Neural cell (in vitro differentiated cells): ENCODE data around the gene MORC3. TPM values are rescaled to one million over a fixed set of nuclear protein-coding genes. Genes with fewer than 3 reads are reported as not detected.

ENCODE experiments used
- H2AFZ ChIP-seq: fragments of 200-600, 300-800 bp; sonication (generic), shearing (Covaris generic); 2 replicates; pipeline ENCODE4 v1.6.0; 2014; ENCODE audit warnings: low read depth, mild to moderate bottlenecking, antibody characterized with exemption, low read length, moderate library complexity
- H3F3A ChIP-seq: fragments of 200-600 bp; shearing (Covaris generic); 2 replicates; pipeline ENCODE4 v1.6.1; 2016; ENCODE audit warnings: mild to moderate bottlenecking, moderate library complexity, mixed read lengths, antibody characterized with exemption, low read length; ENCODE audit not compliant: insufficient read depth, poor library complexity, severe bottlenecking
- H3K27ac ChIP-seq: fragments of 200-600, 300-800 bp; sonication (generic), shearing (Covaris generic); 2 replicates; pipeline ENCODE4 v1.5.1; 2014; ENCODE audit warnings: mild to moderate bottlenecking, low read length, moderate library complexity
- H3K27me3 ChIP-seq: fragments of 300-800, 200-600 bp; sonication (generic), shearing (Covaris generic); 2 replicates; pipeline ENCODE4 v1.6.0; 2014; ENCODE audit warnings: mild to moderate bottlenecking, low read depth, low read length, moderate library complexity; ENCODE audit not compliant: insufficient read depth
- H3K36me3 ChIP-seq: fragments of 300-800, 200-600 bp; sonication (generic), shearing (Covaris generic); 2 replicates; pipeline ENCODE4 v1.5.1; 2014; ENCODE audit warnings: mild to moderate bottlenecking, antibody characterized with exemption, low read length, moderate library complexity; ENCODE audit not compliant: insufficient read depth
- H3K4me2 ChIP-seq: fragments of 300-800, 200-600 bp; sonication (generic), shearing (Covaris generic); 2 replicates; pipeline ENCODE4 v1.6.0; 2014; ENCODE audit warnings: mild to moderate bottlenecking, low read length
- H3K4me3 ChIP-seq: fragments of 300-800, 200-600 bp; sonication (generic), shearing (Covaris generic); 2 replicates; pipeline ENCODE4 v1.5.1; 2014; ENCODE audit warnings: mild to moderate bottlenecking, low read length, moderate library complexity
- H3K79me2 ChIP-seq: fragments of 200-600 bp; shearing (Covaris generic); replicated peaks from 2 replicates; pipeline ENCODE4 v1.6.0; 2014; ENCODE audit warnings: mild to moderate bottlenecking, low read length, moderate library complexity; ENCODE audit not compliant: insufficient read depth
- H3K9ac ChIP-seq: fragments of 300-800, 200-600 bp; sonication (generic), shearing (Covaris generic); 2 replicates; pipeline ENCODE4 v1.6.1; 2016; ENCODE audit warnings: mild to moderate bottlenecking, low read length, mixed read lengths
- H3K9me2 ChIP-seq: fragments of 200-600 bp; shearing (Covaris generic); 2 replicates; pipeline ENCODE4 v1.6.1; 2016; ENCODE audit warnings: mild to moderate bottlenecking, low read length, mixed read lengths; ENCODE audit not compliant: insufficient read depth
- H3K9me3 ChIP-seq: fragments of 200-600, 300-800 bp; sonication (generic), shearing (Covaris generic); 2 replicates; pipeline ENCODE4 v1.6.1; 2016; ENCODE audit warnings: mild to moderate bottlenecking, mixed run types, low read length, moderate library complexity, mixed read lengths
- H4K20me1 ChIP-seq: fragments of 200-600 bp; shearing (Covaris generic); 2 replicates; pipeline ENCODE4 v1.6.1; 2016; ENCODE audit warnings: mild to moderate bottlenecking, mixed run types; ENCODE audit not compliant: insufficient read depth
- polyA plus RNA-seq: library from polyadenylated mRNA; depleted of rRNA; stranded (reverse); fragments of >200 nt; gene quantifications from 2 replicates; pipeline ENCODE4 v1.2.3, GENCODE V29; 2014
- small RNA-seq, 3 experiments: library from RNA; depleted of rRNA; stranded (forward); fragments of <200 nt; gene quantifications; one replicate each; pipeline ENCODE3, GENCODE V24; 2012
- TF ChIP-seq, protein P1 (sequence below): IDR thresholded peaks from 2 replicates; pipeline ENCODE4 v1.6.1; 2012; ENCODE audit warnings: borderline replicate concordance

The MORC3 gene
- polyA plus RNA-seq, 1 donor from 2014 or later = 65.4 TPM

DNA sequence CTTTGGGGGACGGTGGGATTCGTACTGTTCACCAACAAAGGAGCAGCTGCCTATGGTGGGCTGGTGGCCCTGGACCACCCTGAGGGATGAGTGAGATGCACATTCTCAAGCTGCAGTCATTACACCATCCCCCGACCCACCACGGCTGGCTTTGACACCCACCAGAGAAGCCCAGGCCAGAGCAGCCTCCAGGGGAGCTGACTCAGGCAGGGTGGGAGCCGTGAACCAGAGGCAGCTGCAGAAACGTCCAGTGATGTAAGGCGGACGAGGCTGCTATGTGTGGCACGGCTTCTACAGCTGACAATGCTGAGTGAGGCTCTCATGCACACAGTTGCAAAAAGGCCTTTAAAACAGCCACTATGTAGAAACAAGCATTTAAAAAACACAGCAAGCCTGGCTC, 105.3 kb downstream of the MORC3 start:
- Histone ChIP-seq H3K4me3 (no peak overlapping the region), H3K79me2 (no peaks in the 10 kb centered on the region), H3K4me2 (no peak overlapping the region), H3K36me3 (no peaks in the 10 kb centered on the region), H3K9me2 (no peaks in the 10 kb centered on the region), H2AFZ (no peak overlapping the region), H3K9ac (no peak overlapping the region), H3K9me3 (no peaks in the 10 kb centered on the region), H3K27me3 (no peaks in the 10 kb centered on the region), H3K27ac (no peak overlapping the region), H4K20me1 (no peaks in the 10 kb centered on the region), H3F3A (no peaks in the 10 kb centered on the region)
- TF ChIP-seq, protein P1, sequence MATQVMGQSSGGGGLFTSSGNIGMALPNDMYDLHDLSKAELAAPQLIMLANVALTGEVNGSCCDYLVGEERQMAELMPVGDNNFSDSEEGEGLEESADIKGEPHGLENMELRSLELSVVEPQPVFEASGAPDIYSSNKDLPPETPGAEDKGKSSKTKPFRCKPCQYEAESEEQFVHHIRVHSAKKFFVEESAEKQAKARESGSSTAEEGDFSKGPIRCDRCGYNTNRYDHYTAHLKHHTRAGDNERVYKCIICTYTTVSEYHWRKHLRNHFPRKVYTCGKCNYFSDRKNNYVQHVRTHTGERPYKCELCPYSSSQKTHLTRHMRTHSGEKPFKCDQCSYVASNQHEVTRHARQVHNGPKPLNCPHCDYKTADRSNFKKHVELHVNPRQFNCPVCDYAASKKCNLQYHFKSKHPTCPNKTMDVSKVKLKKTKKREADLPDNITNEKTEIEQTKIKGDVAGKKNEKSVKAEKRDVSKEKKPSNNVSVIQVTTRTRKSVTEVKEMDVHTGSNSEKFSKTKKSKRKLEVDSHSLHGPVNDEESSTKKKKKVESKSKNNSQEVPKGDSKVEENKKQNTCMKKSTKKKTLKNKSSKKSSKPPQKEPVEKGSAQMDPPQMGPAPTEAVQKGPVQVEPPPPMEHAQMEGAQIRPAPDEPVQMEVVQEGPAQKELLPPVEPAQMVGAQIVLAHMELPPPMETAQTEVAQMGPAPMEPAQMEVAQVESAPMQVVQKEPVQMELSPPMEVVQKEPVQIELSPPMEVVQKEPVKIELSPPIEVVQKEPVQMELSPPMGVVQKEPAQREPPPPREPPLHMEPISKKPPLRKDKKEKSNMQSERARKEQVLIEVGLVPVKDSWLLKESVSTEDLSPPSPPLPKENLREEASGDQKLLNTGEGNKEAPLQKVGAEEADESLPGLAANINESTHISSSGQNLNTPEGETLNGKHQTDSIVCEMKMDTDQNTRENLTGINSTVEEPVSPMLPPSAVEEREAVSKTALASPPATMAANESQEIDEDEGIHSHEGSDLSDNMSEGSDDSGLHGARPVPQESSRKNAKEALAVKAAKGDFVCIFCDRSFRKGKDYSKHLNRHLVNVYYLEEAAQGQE = no peak

Small RNA genes lying within 50 kb of the gene (small RNA-seq; reads per million reads assigned to genes)
- 0 reads per million in 3 experiments for gene ATP5MFP1

Other genes with a start within 250 kb of the MORC3 start
- not detected in 2 replicates for gene CBR3, start 185.1 kb upstream of the MORC3 start, polyA plus RNA-seq
- 14.0 and 19.1 TPM in 2 replicates for gene DOP1B, start 163.4 kb upstream of the MORC3 start, polyA plus RNA-seq
- 0.72 and 2.1 TPM in 2 replicates for gene CHAF1B, start 65.2 kb downstream of the MORC3 start, polyA plus RNA-seq
- gene CLDN14, start 159.9 kb downstream of the MORC3 start, polyA plus RNA-seq = not detected in 2 replicates